Measurements from ENCODE around the gene ZNF76.

ZNF76 gene

GRCh38 chr6:35259194-35259947 lies at the start of gene ZNF76:
ZNF76 (plus strand) TSS chr6:35259735; CDS start chr6:35281152, 21,417 bp downstream.
- DNase-seq, result peak; percentile 94
- in situ Hi-C loops (cut with HindIII; ENCODE audit: low pct_ligation_motif_present, low pct_unique_long_range_greater_than_20kb, low sequenced_read_pairs), result no loop called here

- in situ Hi-C loops (cut with HindIII; ENCODE audit: low pct_ligation_motif_present, low pct_unique_long_range_greater_than_20kb, low sequenced_read_pairs), result no loop called here
- DNase-seq, result no peak
Measured at GRCh38 chr6:35213298-35213791, 46.2 kb upstream of the ZNF76 start.

DNA sequence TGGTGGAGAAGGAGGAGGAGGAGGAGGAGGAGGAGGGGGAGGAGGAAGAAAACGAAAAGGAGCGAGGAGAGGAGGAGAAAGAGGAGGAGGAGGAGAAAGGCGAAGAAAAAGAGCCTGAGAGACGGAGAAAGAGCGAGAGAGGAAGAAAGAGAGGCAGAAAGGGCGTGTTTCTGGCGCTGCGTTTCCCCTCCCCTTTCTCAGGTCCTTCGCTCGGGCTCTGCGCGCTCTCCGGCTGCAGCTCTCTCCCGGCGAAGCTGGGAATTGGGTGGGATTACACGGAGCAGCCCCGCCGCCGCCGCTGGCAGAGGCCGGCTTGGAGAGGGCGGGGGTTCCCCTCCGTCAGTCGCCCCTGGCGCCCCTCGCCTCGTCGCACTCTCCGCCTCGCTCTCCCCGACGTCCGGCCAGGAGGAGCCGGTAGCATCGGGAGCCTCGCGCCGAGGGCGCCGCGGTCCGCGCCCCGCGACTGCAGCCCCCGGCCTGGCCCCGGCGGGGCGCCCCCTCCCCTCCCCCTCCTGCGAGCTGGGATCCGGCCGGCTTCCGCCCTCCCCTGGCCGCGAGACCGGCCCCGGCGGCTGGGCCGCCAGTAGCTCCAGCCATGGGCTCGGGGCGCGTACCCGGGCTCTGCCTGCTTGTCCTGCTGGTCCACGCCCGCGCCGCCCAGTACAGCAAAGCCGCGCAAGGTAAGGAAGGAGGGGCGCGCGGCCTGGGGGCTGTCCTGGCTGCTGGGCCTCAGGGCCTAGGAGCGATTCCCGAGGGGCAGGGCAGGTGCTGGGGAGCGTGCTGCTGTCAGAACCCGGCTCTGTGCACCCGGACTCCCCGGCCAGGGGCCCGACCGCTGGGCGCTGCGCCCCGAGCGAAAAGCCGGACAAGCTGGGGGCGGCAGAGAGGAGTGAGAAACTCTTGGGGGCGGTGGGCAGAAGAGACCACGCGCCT lies 45.4 kb upstream of the ZNF76 start, which contains the start of gene SCUBE3:
SCUBE3 (plus strand) TSS at position 133 of the 933 bp plus-strand sequence; CDS start at position 596, 463 bp downstream.
- peak; percentile 13 for DNase-seq
- in situ Hi-C loops (cut with HindIII; ENCODE audit: low pct_ligation_motif_present, low pct_unique_long_range_greater_than_20kb, low sequenced_read_pairs), result no loop called here

- in situ Hi-C loops (cut with HindIII; ENCODE audit: low pct_ligation_motif_present, low pct_unique_long_range_greater_than_20kb, low sequenced_read_pairs), result no loop called here
- no peak for DNase-seq
Measured at GRCh38 chr6:35214869-35215664, 44.5 kb upstream of the ZNF76 start.

GRCh38 chr6:35215665-35216411 lies 43.7 kb upstream of the ZNF76 start:
- in situ Hi-C loops (cut with HindIII; ENCODE audit: low pct_ligation_motif_present, low pct_unique_long_range_greater_than_20kb, low sequenced_read_pairs), result no loop called here
- DNase-seq, result no peak

DNA sequence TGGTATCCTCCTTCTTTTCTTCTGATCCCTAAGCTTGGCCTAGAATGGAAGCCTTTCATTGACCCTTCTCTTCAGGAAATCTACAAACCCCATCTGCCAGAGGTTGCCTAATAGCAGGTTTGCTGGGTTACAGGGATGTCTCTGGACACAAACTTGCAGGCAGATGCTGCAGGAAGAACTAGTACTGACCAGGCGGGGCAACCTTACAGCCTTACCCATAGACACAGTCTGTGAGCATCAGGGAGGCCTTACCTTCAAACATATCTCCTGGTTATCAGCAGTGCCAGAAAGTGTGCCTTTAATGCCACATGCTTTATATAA lies 43.2 kb upstream of the ZNF76 start:
- DNase-seq, result no peak
- in situ Hi-C loops (cut with HindIII; ENCODE audit: low pct_ligation_motif_present, low pct_unique_long_range_greater_than_20kb, low sequenced_read_pairs), result no loop called here

- in situ Hi-C loops (cut with HindIII; ENCODE audit: low pct_ligation_motif_present, low pct_unique_long_range_greater_than_20kb, low sequenced_read_pairs), result no loop called here
- DNase-seq, result no peak
Measured at GRCh38 chr6:35216851-35217811, 42.4 kb upstream of the ZNF76 start.

GRCh38 chr6:35218021-35218420 lies 41.5 kb upstream of the ZNF76 start:
- in situ Hi-C loops (cut with HindIII; ENCODE audit: low pct_ligation_motif_present, low pct_unique_long_range_greater_than_20kb, low sequenced_read_pairs), result no loop called here
- DNase-seq, result no peak

- in situ Hi-C loops (cut with HindIII; ENCODE audit: low pct_ligation_motif_present, low pct_unique_long_range_greater_than_20kb, low sequenced_read_pairs), result no loop called here
- no peak for DNase-seq
Measured at GRCh38 chr6:35218456-35218855, 41.1 kb upstream of the ZNF76 start.

- in situ Hi-C loops (cut with HindIII; ENCODE audit: low pct_ligation_motif_present, low pct_unique_long_range_greater_than_20kb, low sequenced_read_pairs), result no loop called here
- no peak for DNase-seq
Measured at GRCh38 chr6:35219683-35220326, 39.7 kb upstream of the ZNF76 start.

- in situ Hi-C loops (cut with HindIII; ENCODE audit: low pct_ligation_motif_present, low pct_unique_long_range_greater_than_20kb, low sequenced_read_pairs), result no loop called here
- DNase-seq, result no peak
Measured at GRCh38 chr6:35220711-35221110, 38.8 kb upstream of the ZNF76 start.

GRCh38 chr6:35223396-35223795 lies 36.1 kb upstream of the ZNF76 start:
- in situ Hi-C loops (cut with HindIII; ENCODE audit: low pct_ligation_motif_present, low pct_unique_long_range_greater_than_20kb, low sequenced_read_pairs), result no loop called here
- no peak for DNase-seq

GRCh38 chr6:35224720-35225119 lies 34.8 kb upstream of the ZNF76 start:
- no peak for DNase-seq
- in situ Hi-C loops (cut with HindIII; ENCODE audit: low pct_ligation_motif_present, low pct_unique_long_range_greater_than_20kb, low sequenced_read_pairs), result no loop called here

- in situ Hi-C loops (cut with HindIII; ENCODE audit: low pct_ligation_motif_present, low pct_unique_long_range_greater_than_20kb, low sequenced_read_pairs), result no loop called here
- no peak for DNase-seq
Measured at GRCh38 chr6:35228481-35228880, 31.1 kb upstream of the ZNF76 start.

DNA sequence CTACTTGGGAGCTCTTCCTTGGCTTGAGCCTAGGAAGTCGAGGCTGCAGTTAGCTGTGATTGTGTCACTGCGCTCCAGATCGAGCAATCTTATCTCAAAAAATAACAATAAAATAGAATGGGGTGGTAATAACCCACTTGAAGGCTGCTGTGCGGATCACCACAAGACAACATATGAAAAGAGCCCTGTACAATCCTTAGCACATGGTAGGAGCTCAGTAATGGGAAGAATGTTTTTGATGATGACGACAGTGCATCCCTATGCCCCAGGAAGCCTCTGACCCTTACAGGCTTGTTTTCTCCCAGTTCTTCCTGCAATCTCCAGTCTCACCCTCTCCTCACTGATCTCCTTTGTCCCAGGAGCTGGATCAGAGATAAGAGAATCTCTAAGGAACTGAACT lies 30.2 kb upstream of the ZNF76 start:
- in situ Hi-C loops (cut with HindIII; ENCODE audit: low pct_ligation_motif_present, low pct_unique_long_range_greater_than_20kb, low sequenced_read_pairs), result no loop called here
- DNase-seq, result no peak

GRCh38 chr6:35230498-35230897 lies 29.0 kb upstream of the ZNF76 start:
- in situ Hi-C loops (cut with HindIII; ENCODE audit: low pct_ligation_motif_present, low pct_unique_long_range_greater_than_20kb, low sequenced_read_pairs), result no loop called here
- no peak for DNase-seq

DNA sequence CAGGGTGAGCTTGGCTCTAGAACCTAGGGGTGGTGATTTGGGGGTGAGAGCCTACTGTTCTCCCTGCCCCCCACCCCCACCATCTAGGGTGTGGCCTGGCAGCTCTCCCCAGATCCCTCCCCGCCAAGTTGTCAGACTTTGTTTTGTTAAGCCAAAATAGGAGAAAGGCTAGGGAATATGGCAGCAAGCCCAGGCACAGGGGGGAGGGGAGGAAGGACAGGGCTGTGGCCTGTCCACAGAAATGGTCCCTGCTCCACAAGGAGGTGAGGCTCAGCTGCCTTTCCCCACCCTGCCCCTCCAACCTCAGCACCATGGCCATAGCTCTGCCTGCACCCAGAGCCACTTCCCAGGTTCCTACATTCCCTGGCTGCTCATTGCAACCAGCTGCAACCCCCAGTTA lies 28.6 kb upstream of the ZNF76 start:
- in situ Hi-C loops (cut with HindIII; ENCODE audit: low pct_ligation_motif_present, low pct_unique_long_range_greater_than_20kb, low sequenced_read_pairs), result no loop called here
- DNase-seq, result no peak

All from ACHN (cell line).